HCT116 (cell line): Measurements from ENCODE around the gene MAP3K12. TPM values are rescaled to one million over a fixed set of nuclear protein-coding genes. Genes with fewer than 3 reads are reported as not detected.
A peak's percentile ranks its signal among the peaks of the same experiment; 100 is the strongest.

ENCODE experiments used
- ATAC-seq: fragments of 200-7000 bp; cut with Tn5 transposase; 2 replicates; pipeline ENCODE4 v1.9.1; 2020; ENCODE audit warnings: mild to moderate bottlenecking, moderate library complexity
- BruUV-seq: library from RNA; stranded (reverse); fragments of 400-500 nt; replicated peaks from 2 replicates; lab custom pipeline; 2021; lab: Mats Ljungman, UMichigan
- CTCF ChIA-PET: fragments of 300-600 bp; sonication (Branson Sonifier 250); formaldehyde crosslinking; loops from one replicate; lab custom pipeline; 2021; ENCODE audit warnings: antibody characterized with exemption; lab: Charles Lee
- POLR2A ChIA-PET: fragments of 300-600, 350-600 bp; sonication (Branson Sonifier 250); formaldehyde crosslinking; loops from one replicate; lab custom pipeline; 2021; ENCODE audit warnings: antibody characterized with exemption; lab: Charles Lee
- RAD21 ChIA-PET, 2 experiments: fragments of 300-600 bp; sonication (Branson Sonifier 250); formaldehyde crosslinking; loops; one replicate each; lab custom pipeline; 2023; ENCODE audit warnings: low total read pairs in 2 of 2; ENCODE audit not compliant: uncharacterized antibody in 2 of 2, unreplicated experiment in 2 of 2, low non-redundant PET in 1 of 2; lab: Charles Lee
- DNase-seq: peaks from one replicate; pipeline ENCODE4 v3.0.0-alpha.2; 2010; ENCODE audit warnings: low read depth, low spot score
- H2AFZ ChIP-seq: fragments of 200-600 bp; shearing (Covaris generic), sonication (generic); 2 replicates; pipeline ENCODE4 v1.6.1; 2017; ENCODE audit warnings: low read depth, mixed run types, mixed read lengths, antibody characterized with exemption, low read length; ENCODE audit not compliant: poor library complexity, severe bottlenecking
- H3K27ac ChIP-seq: 2 replicates; pipeline ENCODE4 v1.5.1; 2012; ENCODE audit warnings: low read depth, low read length
- H3K27me3 ChIP-seq: fragments of 200-600 bp; sonication (generic); 2 replicates; pipeline ENCODE4 v1.6.1; 2016; ENCODE audit warnings: mixed run types, low read length, mixed read lengths; ENCODE audit not compliant: insufficient read depth
- H3K36me3 ChIP-seq, 2 experiments: fragments of 200-500 bp in 1 of 2; fragments of 200-600 bp in 1 of 2; sonication (Bioruptor generic) in 1 of 2; sonication (generic) in 1 of 2; 2 replicates each; pipeline versions ENCODE4 v1.5.1 to v1.6.1; 2014 to 2016; ENCODE audit warnings: low read length in 2 of 2, inconsistent platforms in 1 of 2, mixed read lengths in 1 of 2, mixed run types in 1 of 2; ENCODE audit not compliant: insufficient read depth in 2 of 2, control insufficient read depth in 1 of 2
- H3K4me1 ChIP-seq, 2 experiments: fragments of 200-600 bp in 1 of 2; sonication (generic) in 1 of 2; 2 replicates each; pipeline versions ENCODE4 v1.5.1 to v1.6.1; 2012 to 2017; ENCODE audit warnings: low read length in 2 of 2, inconsistent platforms in 1 of 2, mild to moderate bottlenecking in 1 of 2, mixed read lengths in 1 of 2, mixed run types in 1 of 2, moderate library complexity in 1 of 2; ENCODE audit not compliant: insufficient read depth in 2 of 2, control insufficient read depth in 1 of 2
- H3K4me2 ChIP-seq: fragments of 200-600 bp; sonication (generic); 2 replicates; pipeline ENCODE4 v1.6.1; 2017; ENCODE audit warnings: mixed run types, low read length, mixed read lengths
- H3K4me3 ChIP-seq, 2 experiments: fragments of 200-600 bp in 1 of 2; sonication (generic) in 1 of 2; replicated peaks in 1 of 2; 2 replicates each; pipeline ENCODE4 v1.5.1; 2011 to 2016; ENCODE audit warnings: low read length in 2 of 2, control low read depth in 1 of 2, low read depth in 1 of 2, mild to moderate bottlenecking in 1 of 2, mixed read lengths in 1 of 2, mixed run types in 1 of 2
- H3K79me2 ChIP-seq: fragments of 200-600 bp; sonication (generic); 2 replicates; pipeline ENCODE4 v1.6.1; 2017; ENCODE audit warnings: mild to moderate bottlenecking, mixed run types, low read length, moderate library complexity, mixed read lengths; ENCODE audit not compliant: insufficient read depth
- H3K9ac ChIP-seq: fragments of 200-600 bp; sonication (generic); 2 replicates; pipeline ENCODE4 v1.6.1; 2016; ENCODE audit warnings: low read length, mixed read lengths
- H3K9me2 ChIP-seq: fragments of 200-600 bp; sonication (generic), shearing (Covaris generic); 2 replicates; pipeline ENCODE4 v1.6.1; 2017; ENCODE audit warnings: mixed run types, mild to moderate bottlenecking, moderate library complexity; ENCODE audit not compliant: insufficient read depth
- H3K9me3 ChIP-seq, 2 experiments: fragments of 200-500 bp in 1 of 2; fragments of 200-600 bp in 1 of 2; sonication (Bioruptor generic) in 1 of 2; sonication (generic) in 1 of 2; 2 replicates each; pipeline ENCODE4 v1.6.1; 2014 to 2017; ENCODE audit warnings: low read length in 2 of 2, mixed read lengths in 2 of 2, inconsistent platforms in 1 of 2, low read depth in 1 of 2, mild to moderate bottlenecking in 1 of 2, mixed run types in 1 of 2, moderate library complexity in 1 of 2; ENCODE audit not compliant: control insufficient read depth in 1 of 2, insufficient read depth in 1 of 2
- H4K20me1 ChIP-seq: fragments of 200-600 bp; sonication (generic), shearing (Covaris generic); 2 replicates; pipeline ENCODE4 v1.6.1; 2017; ENCODE audit warnings: mixed run types, mild to moderate bottlenecking, moderate library complexity; ENCODE audit not compliant: insufficient read depth
- CEBPB ChIP-seq: IDR thresholded peaks from 2 replicates; pipeline ENCODE4 v1.6.1; 2012; ENCODE audit warnings: low read depth
- CTCF ChIP-seq, 3 experiments: fragments of 200-600 bp in 1 of 3; sonication (generic) in 1 of 3; IDR thresholded peaks in 2 of 3; conservative IDR thresholded peaks in 1 of 3; 2 replicates each; pipeline ENCODE4 v1.5.1; 2012 to 2017; ENCODE audit warnings: low read depth in 2 of 3, low read length in 2 of 3, antibody characterized with exemption in 1 of 3, borderline replicate concordance in 1 of 3, control low read depth in 1 of 3, mild to moderate bottlenecking in 1 of 3, mixed read lengths in 1 of 3, mixed run types in 1 of 3, moderate library complexity in 1 of 3; ENCODE audit not compliant: insufficient read depth in 1 of 3
- EGR1 ChIP-seq: IDR thresholded peaks from 2 replicates; pipeline ENCODE4 v1.6.1; 2012; ENCODE audit warnings: low read depth
- EZH2phosphoT487 ChIP-seq: fragments of 200-600 bp; IDR thresholded peaks from 2 replicates; pipeline ENCODE4 v1.6.1; 2018; ENCODE audit warnings: antibody characterized with exemption, borderline replicate concordance
- FOSL1 ChIP-seq: IDR thresholded peaks from 2 replicates; pipeline ENCODE4 v1.6.1; 2012; ENCODE audit warnings: low read depth
- POLR2AphosphoS5 ChIP-seq: IDR thresholded peaks from 2 replicates; pipeline ENCODE4 v1.6.1; 2011; ENCODE audit warnings: mild to moderate bottlenecking, low read depth, low read length, moderate library complexity
- RAD21 ChIP-seq: IDR thresholded peaks from 2 replicates; pipeline ENCODE4 v1.6.1; 2012; ENCODE audit warnings: low read depth, mild to moderate bottlenecking
- ZFX ChIP-seq: fragments of 450-650 bp; IDR thresholded peaks from 2 replicates; pipeline ENCODE4 v1.6.1; 2017
- ZNF274 ChIP-seq: fragments of 200-500 bp; sonication (Bioruptor generic); IDR thresholded peaks from 2 replicates; pipeline ENCODE4 v1.6.1; 2014; ENCODE audit warnings: mild to moderate bottlenecking, low read depth, low read length, inconsistent platforms
- intact Hi-C: fragments of 100-400 bp; cut with micrococcal nuclease; formaldehyde crosslinking; loops from 2 replicates; pipeline ENCODE4 v1.10.0; 2022
- total RNA-seq: library from RNA; stranded (reverse); gene quantifications from one replicate; pipeline ENCODE4 v1.2.1, GENCODE V29; 2021; ENCODE audit not compliant: unreplicated experiment
- TF ChIP-seq, protein P1 (sequence below): IDR thresholded peaks from 2 replicates; pipeline ENCODE4 v1.6.1; 2012

The MAP3K12 gene
- total RNA-seq, 1 experiment from 2014 or later: 16.3 TPM

DNA sequence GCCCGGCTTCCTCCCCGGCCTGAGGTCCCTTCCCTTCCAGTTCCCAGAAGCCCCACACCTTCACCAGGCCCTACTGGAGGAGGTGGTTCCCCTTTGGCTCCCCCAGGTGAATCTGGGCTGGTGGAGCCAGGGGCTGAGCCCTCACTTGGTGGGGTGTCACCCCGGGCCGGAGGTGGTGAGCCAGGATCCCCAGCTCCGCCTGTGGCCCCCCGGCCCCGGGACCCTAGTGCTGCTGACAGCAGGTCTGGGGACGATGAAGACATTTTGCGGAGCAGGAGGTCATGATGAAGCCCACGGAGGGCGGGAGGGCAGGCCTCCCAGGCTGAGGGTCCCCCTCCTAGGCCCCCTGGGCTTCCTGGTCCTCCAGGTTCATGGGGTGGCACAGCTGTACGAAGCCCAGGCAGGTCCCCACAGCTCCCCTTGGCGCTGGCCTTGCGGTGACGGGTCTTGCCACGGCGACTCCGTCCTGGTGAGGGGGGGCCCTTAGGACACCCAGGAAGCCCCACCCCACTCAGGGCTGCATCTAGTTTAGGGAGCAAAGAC lies 16.6 kb downstream of the MAP3K12 start:
- RAD21 ChIA-PET: no interaction called here
- no peaks in the 10 kb centered on the region for H3K9me3 ChIP-seq
- ATAC-seq (peak; percentile 3; the same call in 1 of the 2 replicates), DNase-seq (no peak)
- no peak overlapping the region for H2AFZ ChIP-seq
- BruUV-seq: no TSS peak
- peaks cover 0 to 34% of the 10 kb centered on the region in 2 experiments; a peak in 2 of 4 replicates for H3K4me1 ChIP-seq
- no peak overlapping the region for H3K27ac ChIP-seq
- H3K27me3 ChIP-seq: no peaks in the 10 kb centered on the region
- no peak for TF ChIP-seq EGR1
- TF ChIP-seq POLR2AphosphoS5: no peak; the same call in 1 of the 2 replicates
- TF ChIP-seq RAD21: no peak
- no peak for TF ChIP-seq ZNF274
- no peak for TF ChIP-seq FOSL1
- TF ChIP-seq CTCF (IDR thresholded peaks at IDR 0.05 in 2 of 3, conservative IDR thresholded peaks at IDR 0.05 in 1 of 3; ENCODE audit: borderline replicate concordance in 1 of 3, insufficient read depth in 1 of 3, low read depth in 2 of 3, low read length in 2 of 3): no peak
- no peak for TF ChIP-seq CEBPB
- TF ChIP-seq, protein P1, sequence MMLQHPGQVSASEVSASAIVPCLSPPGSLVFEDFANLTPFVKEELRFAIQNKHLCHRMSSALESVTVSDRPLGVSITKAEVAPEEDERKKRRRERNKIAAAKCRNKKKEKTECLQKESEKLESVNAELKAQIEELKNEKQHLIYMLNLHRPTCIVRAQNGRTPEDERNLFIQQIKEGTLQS: no peak
- no peak for TF ChIP-seq ZFX
- no peak for TF ChIP-seq EZH2phosphoT487
- TF ChIP-seq, all 23 proteins: peak for 0
- ChIA-PET CTCF (interaction anchor here (1.4 to 1.8 kb wide), 3 partner anchors 9 to 130 kb away, joined by 3 to 8 read pairs (median 4); no protein-coding TSS in a partner anchor), POLR2A (interaction anchor here (1.1 kb wide), 1 partner anchor 9 kb away, joined by 5 read pairs; no protein-coding TSS in a partner anchor)
- Histone ChIP-seq H4K20me1 (peaks cover 22% of the 10 kb centered on the region; the same call in 1 of the 2 replicates), H3K9ac (no peak overlapping the region), H3K4me2 (no peak overlapping the region), H3K36me3 (peaks cover 44 to 62% of the 10 kb centered on the region in 2 experiments), H3K9me2 (no peaks in the 10 kb centered on the region), H3K79me2 (peaks cover 31% of the 10 kb centered on the region), H3K4me3 (no peak overlapping the region)
- intact Hi-C loops: no loop called here
